ENCODE data around the gene PPFIA2. TPM values are rescaled to one million over a fixed set of nuclear protein-coding genes. Genes with fewer than 3 reads are reported as not detected.

The PPFIA2 gene
- total RNA-seq, 1 experiment from 2014 or later: 1.1 TPM

DNA sequence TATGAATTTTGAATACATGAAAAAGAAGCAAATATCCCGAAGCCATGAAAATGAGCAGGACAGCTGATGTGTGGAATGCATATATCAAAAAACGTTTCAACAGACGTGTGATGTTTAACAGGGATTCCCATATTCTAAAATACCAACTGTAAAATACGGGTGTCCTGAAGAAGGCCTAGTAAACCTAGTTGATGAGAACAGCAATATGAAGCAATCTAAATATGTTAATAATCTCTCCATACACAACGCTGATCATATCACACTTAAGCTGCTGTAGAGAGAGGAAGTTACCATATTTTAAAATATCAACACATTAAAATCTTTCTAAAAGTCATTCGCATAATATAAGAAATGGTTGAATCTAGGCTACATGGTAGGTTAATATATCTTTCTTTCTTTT, 317.5 kb downstream of the PPFIA2 start:
- DNase-seq (ENCODE audit: low spot score): no peak
- H3K4me3 Mint-ChIP-seq: no peak overlapping the region
- ATAC-seq: no peak
- no peak for TF ChIP-seq JAZF1 (CRISPR knock-in tag; IDR thresholded peaks at IDR 0.05)
- no peaks in the 10 kb centered on the region; the same call in 1 of the 2 replicates for H3K27me3 Mint-ChIP-seq (ENCODE audit: low read depth)
- ChIA-PET CTCF (no interaction called here), POLR2A (no interaction called here)
- H3K36me3 Mint-ChIP-seq: no peaks in the 10 kb centered on the region
- no peaks in the 10 kb centered on the region for H3K4me1 Mint-ChIP-seq
- H3K27ac Mint-ChIP-seq: no peak overlapping the region
- no peaks in the 10 kb centered on the region for H3K9me3 Mint-ChIP-seq

- H3K9me3 Mint-ChIP-seq: no peaks in the 10 kb centered on the region
- ChIA-PET CTCF (no interaction called here), POLR2A (no interaction called here)
- ATAC-seq (no peak), DNase-seq (ENCODE audit: low spot score) (no peak)
- no peak overlapping the region for H3K4me3 Mint-ChIP-seq
- no peak for TF ChIP-seq NFATC4 (CRISPR knock-in tag; IDR thresholded peaks at IDR 0.05)
- TF ChIP-seq TEAD4 (CRISPR knock-in tag; IDR thresholded peaks at IDR 0.05): no peak
- no peak for TF ChIP-seq ZNF219 (CRISPR knock-in tag; IDR thresholded peaks at IDR 0.05; ENCODE audit: borderline replicate concordance)
- no peak for TF ChIP-seq USF1 (CRISPR knock-in tag; IDR thresholded peaks at IDR 0.05)
- no peak for TF ChIP-seq ATF1 (CRISPR knock-in tag; IDR thresholded peaks at IDR 0.05)
- no peak for TF ChIP-seq GTF2I (CRISPR knock-in tag; conservative IDR thresholded peaks at IDR 0.05)
- no peak for TF ChIP-seq ZNF263 (CRISPR knock-in tag; IDR thresholded peaks at IDR 0.05; ENCODE audit: low read depth)
- TF ChIP-seq KAT7 (CRISPR knock-in tag; IDR thresholded peaks at IDR 0.05; ENCODE audit: borderline replicate concordance): no peak
- TF ChIP-seq, protein P1, sequence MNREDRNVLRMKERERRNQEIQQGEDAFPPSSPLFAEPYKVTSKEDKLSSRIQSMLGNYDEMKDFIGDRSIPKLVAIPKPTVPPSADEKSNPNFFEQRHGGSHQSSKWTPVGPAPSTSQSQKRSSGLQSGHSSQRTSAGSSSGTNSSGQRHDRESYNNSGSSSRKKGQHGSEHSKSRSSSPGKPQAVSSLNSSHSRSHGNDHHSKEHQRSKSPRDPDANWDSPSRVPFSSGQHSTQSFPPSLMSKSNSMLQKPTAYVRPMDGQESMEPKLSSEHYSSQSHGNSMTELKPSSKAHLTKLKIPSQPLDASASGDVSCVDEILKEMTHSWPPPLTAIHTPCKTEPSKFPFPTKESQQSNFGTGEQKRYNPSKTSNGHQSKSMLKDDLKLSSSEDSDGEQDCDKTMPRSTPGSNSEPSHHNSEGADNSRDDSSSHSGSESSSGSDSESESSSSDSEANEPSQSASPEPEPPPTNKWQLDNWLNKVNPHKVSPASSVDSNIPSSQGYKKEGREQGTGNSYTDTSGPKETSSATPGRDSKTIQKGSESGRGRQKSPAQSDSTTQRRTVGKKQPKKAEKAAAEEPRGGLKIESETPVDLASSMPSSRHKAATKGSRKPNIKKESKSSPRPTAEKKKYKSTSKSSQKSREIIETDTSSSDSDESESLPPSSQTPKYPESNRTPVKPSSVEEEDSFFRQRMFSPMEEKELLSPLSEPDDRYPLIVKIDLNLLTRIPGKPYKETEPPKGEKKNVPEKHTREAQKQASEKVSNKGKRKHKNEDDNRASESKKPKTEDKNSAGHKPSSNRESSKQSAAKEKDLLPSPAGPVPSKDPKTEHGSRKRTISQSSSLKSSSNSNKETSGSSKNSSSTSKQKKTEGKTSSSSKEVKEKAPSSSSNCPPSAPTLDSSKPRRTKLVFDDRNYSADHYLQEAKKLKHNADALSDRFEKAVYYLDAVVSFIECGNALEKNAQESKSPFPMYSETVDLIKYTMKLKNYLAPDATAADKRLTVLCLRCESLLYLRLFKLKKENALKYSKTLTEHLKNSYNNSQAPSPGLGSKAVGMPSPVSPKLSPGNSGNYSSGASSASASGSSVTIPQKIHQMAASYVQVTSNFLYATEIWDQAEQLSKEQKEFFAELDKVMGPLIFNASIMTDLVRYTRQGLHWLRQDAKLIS (CRISPR knock-in tag; IDR thresholded peaks at IDR 0.05; ENCODE audit: borderline replicate concordance): no peak
- TF ChIP-seq CREB1 (CRISPR knock-in tag; IDR thresholded peaks at IDR 0.05): no peak
- TF ChIP-seq FOXJ3 (CRISPR knock-in tag; IDR thresholded peaks at IDR 0.05; ENCODE audit: borderline replicate concordance): no peak
- no peak for TF ChIP-seq ELF4 (CRISPR knock-in tag; IDR thresholded peaks at IDR 0.05; ENCODE audit: low read depth)
- TF ChIP-seq JUN (CRISPR knock-in tag; IDR thresholded peaks at IDR 0.05): no peak
- TF ChIP-seq SP1 (CRISPR knock-in tag; conservative IDR thresholded peaks at IDR 0.05): no peak
- TF ChIP-seq, protein P2, sequence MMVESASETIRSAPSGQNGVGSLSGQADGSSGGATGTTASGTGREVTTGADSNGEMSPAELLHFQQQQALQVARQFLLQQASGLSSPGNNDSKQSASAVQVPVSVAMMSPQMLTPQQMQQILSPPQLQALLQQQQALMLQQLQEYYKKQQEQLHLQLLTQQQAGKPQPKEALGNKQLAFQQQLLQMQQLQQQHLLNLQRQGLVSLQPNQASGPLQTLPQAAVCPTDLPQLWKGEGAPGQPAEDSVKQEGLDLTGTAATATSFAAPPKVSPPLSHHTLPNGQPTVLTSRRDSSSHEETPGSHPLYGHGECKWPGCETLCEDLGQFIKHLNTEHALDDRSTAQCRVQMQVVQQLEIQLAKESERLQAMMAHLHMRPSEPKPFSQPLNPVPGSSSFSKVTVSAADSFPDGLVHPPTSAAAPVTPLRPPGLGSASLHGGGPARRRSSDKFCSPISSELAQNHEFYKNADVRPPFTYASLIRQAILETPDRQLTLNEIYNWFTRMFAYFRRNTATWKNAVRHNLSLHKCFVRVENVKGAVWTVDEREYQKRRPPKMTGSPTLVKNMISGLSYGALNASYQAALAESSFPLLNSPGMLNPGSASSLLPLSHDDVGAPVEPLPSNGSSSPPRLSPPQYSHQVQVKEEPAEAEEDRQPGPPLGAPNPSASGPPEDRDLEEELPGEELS (CRISPR knock-in tag; IDR thresholded peaks at IDR 0.05): no peak
- no peak for TF ChIP-seq IRF2 (CRISPR knock-in tag; IDR thresholded peaks at IDR 0.05; ENCODE audit: borderline replicate concordance, low read depth)
- TF ChIP-seq ZNF317 (CRISPR knock-in tag; IDR thresholded peaks at IDR 0.05; ENCODE audit: borderline replicate concordance, low read depth): no peak
- TF ChIP-seq, protein P3, sequence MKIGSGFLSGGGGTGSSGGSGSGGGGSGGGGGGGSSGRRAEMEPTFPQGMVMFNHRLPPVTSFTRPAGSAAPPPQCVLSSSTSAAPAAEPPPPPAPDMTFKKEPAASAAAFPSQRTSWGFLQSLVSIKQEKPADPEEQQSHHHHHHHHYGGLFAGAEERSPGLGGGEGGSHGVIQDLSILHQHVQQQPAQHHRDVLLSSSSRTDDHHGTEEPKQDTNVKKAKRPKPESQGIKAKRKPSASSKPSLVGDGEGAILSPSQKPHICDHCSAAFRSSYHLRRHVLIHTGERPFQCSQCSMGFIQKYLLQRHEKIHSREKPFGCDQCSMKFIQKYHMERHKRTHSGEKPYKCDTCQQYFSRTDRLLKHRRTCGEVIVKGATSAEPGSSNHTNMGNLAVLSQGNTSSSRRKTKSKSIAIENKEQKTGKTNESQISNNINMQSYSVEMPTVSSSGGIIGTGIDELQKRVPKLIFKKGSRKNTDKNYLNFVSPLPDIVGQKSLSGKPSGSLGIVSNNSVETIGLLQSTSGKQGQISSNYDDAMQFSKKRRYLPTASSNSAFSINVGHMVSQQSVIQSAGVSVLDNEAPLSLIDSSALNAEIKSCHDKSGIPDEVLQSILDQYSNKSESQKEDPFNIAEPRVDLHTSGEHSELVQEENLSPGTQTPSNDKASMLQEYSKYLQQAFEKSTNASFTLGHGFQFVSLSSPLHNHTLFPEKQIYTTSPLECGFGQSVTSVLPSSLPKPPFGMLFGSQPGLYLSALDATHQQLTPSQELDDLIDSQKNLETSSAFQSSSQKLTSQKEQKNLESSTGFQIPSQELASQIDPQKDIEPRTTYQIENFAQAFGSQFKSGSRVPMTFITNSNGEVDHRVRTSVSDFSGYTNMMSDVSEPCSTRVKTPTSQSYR (CRISPR knock-in tag; IDR thresholded peaks at IDR 0.05): no peak
- H3K27ac Mint-ChIP-seq: no peak overlapping the region
- no peaks in the 10 kb centered on the region; the same call in 1 of the 2 replicates for H3K27me3 Mint-ChIP-seq (ENCODE audit: low read depth)
- no peaks in the 10 kb centered on the region for H3K4me1 Mint-ChIP-seq
- H3K36me3 Mint-ChIP-seq: no peaks in the 10 kb centered on the region
Observed at GRCh38 chr12:81440001-81440400, 319.1 kb downstream of the PPFIA2 start.

Data from WTC11 (cell line).